Endothelial cell of umbilical vein (primary cell): ENCODE measurements around the gene SNPH. TPM values are rescaled to one million over a fixed set of nuclear protein-coding genes. Genes with fewer than 3 reads are reported as not detected.

Experiments used
- BruUV-seq: library from RNA; stranded (reverse); fragments of 400-500 nt; replicated peaks from 2 replicates; lab custom pipeline; 2021; lab: Mats Ljungman, UMichigan
- CTCF ChIA-PET: fragments of 300-600, 350-600 bp; sonication (Branson Sonifier 250); formaldehyde crosslinking; loops from one replicate; lab custom pipeline; 2021; ENCODE audit warnings: antibody characterized with exemption, inconsistent platforms; lab: Charles Lee
- POLR2A ChIA-PET: fragments of 300-600, 350-600 bp; sonication (Branson Sonifier 250); formaldehyde crosslinking; loops from one replicate; lab custom pipeline; 2021; ENCODE audit warnings: antibody characterized with exemption, inconsistent platforms; lab: Charles Lee
- DNase-seq: peaks from one replicate; pipeline ENCODE4 v3.0.0-alpha.2; 2011; ENCODE audit warnings: low read depth, low spot score
- FAIRE-seq: peaks from 2 replicates; lab custom pipeline; 2011; peaks lifted over from hg19 to GRCh38; lab: Jason Lieb, UNC
- H2AFZ ChIP-seq: 2 replicates; pipeline ENCODE4 v1.6.0; 2012; ENCODE audit warnings: low read depth, low read length, control low read depth, inconsistent platforms
- H3K27ac ChIP-seq: 2 replicates; pipeline ENCODE4 v1.5.1; 2011; ENCODE audit warnings: low read depth, mild to moderate bottlenecking, control low read depth, low read length, moderate library complexity; ENCODE audit not compliant: insufficient read depth
- H3K27me3 ChIP-seq, 2 experiments: 2 replicates each; pipeline versions ENCODE4 v1.6.0 to v1.6.1; 2011; ENCODE audit warnings: low read length in 2 of 2, mixed read lengths in 1 of 2; ENCODE audit not compliant: control insufficient read depth in 2 of 2, insufficient read depth in 2 of 2
- H3K36me3 ChIP-seq, 2 experiments: 2 replicates in 1 of 2; 3 replicates in 1 of 2; pipeline ENCODE4 v1.5.1; 2011; ENCODE audit warnings: low read length in 2 of 2, mild to moderate bottlenecking in 1 of 2, moderate library complexity in 1 of 2; ENCODE audit not compliant: control insufficient read depth in 2 of 2, insufficient read depth in 2 of 2; ENCODE audit errors: extremely low read depth in 1 of 2
- H3K4me1 ChIP-seq: 3 replicates; pipeline ENCODE4 v1.5.1; 2011; ENCODE audit warnings: mild to moderate bottlenecking, low read length; ENCODE audit not compliant: control insufficient read depth, insufficient read depth; ENCODE audit errors: extremely low read depth
- H3K4me2 ChIP-seq: 2 replicates; pipeline ENCODE4 v1.6.1; 2011; ENCODE audit warnings: low read length, control low read depth, mixed read lengths; ENCODE audit not compliant: insufficient read depth
- H3K4me3 ChIP-seq, 3 experiments: fragments of 200-600 bp in 1 of 3; sonication (generic), shearing (Covaris generic) in 1 of 3; replicated peaks in 1 of 3; 2 replicates each; pipeline ENCODE4 v1.5.1; 2011 to 2016; ENCODE audit warnings: control low read depth in 3 of 3, low read length in 3 of 3, mild to moderate bottlenecking in 2 of 3, inconsistent platforms in 1 of 3, low read depth in 1 of 3, moderate library complexity in 1 of 3; ENCODE audit not compliant: insufficient read depth in 1 of 3
- H3K79me2 ChIP-seq: 2 replicates; pipeline ENCODE4 v1.6.0; 2012; ENCODE audit warnings: low read length, inconsistent platforms; ENCODE audit not compliant: control insufficient read depth, insufficient read depth
- H3K9ac ChIP-seq: replicated peaks from 2 replicates; pipeline ENCODE3; 2011; ENCODE audit warnings: low read length, control low read depth; ENCODE audit not compliant: insufficient read depth; ENCODE audit errors: extremely low read depth
- H3K9me1 ChIP-seq: replicated peaks from 3 replicates; pipeline ENCODE4 v1.6.0; 2011; ENCODE audit warnings: mild to moderate bottlenecking, low read length; ENCODE audit not compliant: control insufficient read depth, insufficient read depth; ENCODE audit errors: extremely low read depth
- H3K9me3 ChIP-seq: replicated peaks from 2 replicates; pipeline ENCODE4 v1.5.1; 2012; ENCODE audit warnings: low read length, inconsistent platforms; ENCODE audit not compliant: control insufficient read depth, insufficient read depth
- H4K20me1 ChIP-seq: replicated peaks from 2 replicates; pipeline ENCODE3; 2011; ENCODE audit warnings: mild to moderate bottlenecking, low read length; ENCODE audit not compliant: control insufficient read depth, insufficient read depth; ENCODE audit errors: extremely low read depth
- CTCF ChIP-seq, 2 donors: IDR thresholded peaks; 1 replicate in 1 of 2; 2 replicates in 1 of 2; pipeline ENCODE4 v1.5.1; 2011; ENCODE audit warnings: low read length in 2 of 2, mild to moderate bottlenecking in 2 of 2, moderate library complexity in 2 of 2, control low read depth in 1 of 2, inconsistent platforms in 1 of 2, low read depth in 1 of 2; ENCODE audit not compliant: insufficient read depth in 1 of 2; ENCODE audit errors: extremely low read depth in 1 of 2
- EZH2 ChIP-seq: IDR thresholded peaks from 2 replicates; pipeline ENCODE4 v1.6.1; 2012; ENCODE audit warnings: borderline replicate concordance, low read depth, mild to moderate bottlenecking, moderate library complexity, low read length, inconsistent platforms; ENCODE audit not compliant: severe bottlenecking
- FOS ChIP-seq: IDR thresholded peaks from 2 replicates; pipeline ENCODE4 v1.6.1; 2011; ENCODE audit warnings: mild to moderate bottlenecking, low read length, moderate library complexity, borderline replicate concordance; ENCODE audit not compliant: insufficient read depth
- GATA2 ChIP-seq: IDR thresholded peaks from 2 replicates; pipeline ENCODE4 v1.7.0; 2011; ENCODE audit warnings: low read depth, mild to moderate bottlenecking, moderate library complexity, mixed read lengths, low read length; ENCODE audit not compliant: insufficient read length, insufficient read depth
- JUN ChIP-seq: IDR thresholded peaks from 2 replicates; pipeline ENCODE4 v1.6.1; 2011; ENCODE audit warnings: borderline replicate concordance, low read depth; ENCODE audit not compliant: insufficient read length, insufficient read depth
- MYC ChIP-seq: IDR thresholded peaks from one replicate; pipeline ENCODE4 v1.6.1; 2011; ENCODE audit warnings: mild to moderate bottlenecking, low read depth, low read length
- POLR2A ChIP-seq: IDR thresholded peaks from 2 replicates; pipeline ENCODE4 v1.6.1; 2012; ENCODE audit warnings: low read depth, mild to moderate bottlenecking, control low read depth, low read length
- POLR2AphosphoS5 ChIP-seq: IDR thresholded peaks from 2 replicates; pipeline ENCODE4 v1.6.1; 2012; ENCODE audit warnings: low read depth, mild to moderate bottlenecking, control low read depth, low read length, moderate library complexity; ENCODE audit not compliant: insufficient read depth
- dilution Hi-C: fragments of 300-500 bp; cut with MboI; formaldehyde crosslinking; loops from one replicate; pipeline ENCODE4 v1.15.0; 2019; ENCODE audit warnings: low sequenced_read_pairs; ENCODE audit not compliant: extremely low pct_ligation_motif_present
- intact Hi-C: fragments of 100-400 bp; cut with micrococcal nuclease; formaldehyde crosslinking; loops from one replicate; pipeline ENCODE4 v1.10.0; 2022
- polyA plus RNA-seq, 4 experiments: library from polyadenylated mRNA; depleted of rRNA in 3 of 4; stranded (reverse) in 3 of 4; unstranded in 1 of 4; fragments of >200 nt; gene quantifications; 2 replicates each; pipeline versions ENCODE4 v1.2.1 to v1.2.3, GENCODE V29; 2011 to 2012; ENCODE audit warnings: missing spikeins in 1 of 4
- total RNA-seq: library from RNA; stranded (reverse); gene quantifications from 2 replicates; pipeline ENCODE4 v1.2.3, GENCODE V29; 2021
- TF ChIP-seq, protein P1 (sequence below): IDR thresholded peaks from 2 replicates; pipeline ENCODE4 v1.6.1; 2011; ENCODE audit not compliant: insufficient read depth, insufficient read length

Gene SNPH
- total and polyA plus RNA-seq, 2 donors (not counting 3 experiments of a cell fraction or from before 2014, with no cell fraction given), result 2.3 to 5.5 TPM

GRCh38 chr20:1304710-1305515 is 38.8 kb downstream of the SNPH start:
- ChIA-PET POLR2A (no interaction called here), CTCF (interaction anchor here (1.0 to 1.2 kb wide), 3 partner anchors 8 to 102 kb away, joined by 3 to 4 read pairs (median 3); partner anchors contain the start of gene C20orf202)
- Histone ChIP-seq H3K36me3 (peaks cover 0 to 5% of the 10 kb centered on the region in 2 experiments), H3K27me3 (no peaks in the 10 kb centered on the region), H3K4me2 (no peak overlapping the region), H3K4me3 (no peak overlapping the region), H3K9me3 (no peaks in the 10 kb centered on the region), H3K27ac (no peak overlapping the region), H2AFZ (no peak overlapping the region), H3K4me1 (peaks cover 12% of the 10 kb centered on the region), H4K20me1 (no peaks in the 10 kb centered on the region), H3K79me2 (no peaks in the 10 kb centered on the region), H3K9me1 (no peaks in the 10 kb centered on the region), H3K9ac (no peak overlapping the region)
- no peak for TF ChIP-seq MYC
- intact Hi-C loops (loop anchor here (5.0 to 10.0 kb wide), 2 partner anchors 78 to 190 kb away; partner anchors contain the start of genes PSMF1 and RAD21L1), dilution Hi-C loops (loop anchor here (25.0 kb wide), 1 partner anchor 132 kb away; no protein-coding TSS in a partner anchor)
- FAIRE-seq, result no peak
- DNase-seq, result no peak
- no TSS peak for BruUV-seq

DNA sequence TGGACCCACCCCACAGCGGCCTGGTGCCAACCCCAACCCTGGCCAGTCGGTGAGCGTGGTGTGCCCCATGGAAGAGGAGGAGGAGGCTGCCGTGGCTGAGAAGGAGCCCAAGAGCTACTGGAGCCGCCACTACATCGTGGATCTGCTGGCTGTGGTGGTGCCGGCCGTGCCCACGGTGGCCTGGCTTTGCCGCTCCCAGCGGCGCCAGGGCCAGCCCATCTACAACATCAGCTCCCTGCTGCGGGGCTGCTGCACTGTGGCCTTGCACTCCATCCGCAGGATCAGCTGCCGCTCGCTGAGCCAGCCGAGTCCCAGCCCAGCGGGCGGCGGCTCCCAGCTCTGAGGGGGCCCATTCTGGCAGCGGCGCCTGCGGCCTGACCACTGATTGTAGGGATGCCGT is 39.6 kb downstream of the SNPH start:
- intact Hi-C loops (loop anchor here (10.0 kb wide), 1 partner anchor 191 kb away; the partner anchor contains the start of gene PSMF1), dilution Hi-C loops (loop anchor here (25.0 kb wide), 1 partner anchor 132 kb away; no protein-coding TSS in a partner anchor)
- no peak for DNase-seq
- FAIRE-seq, result no peak
- H3K4me3 ChIP-seq, result no peak overlapping the region
- H3K27me3 ChIP-seq, result no peaks in the 10 kb centered on the region
- TF ChIP-seq FOS (no peak), EZH2 (no peak), MYC (no peak), POLR2AphosphoS5 (no peak), JUN (no peak), CTCF (IDR thresholded peaks at IDR 0.05; ENCODE audit: extremely low read depth in 1 of 2, insufficient read depth in 1 of 2, low read depth in 1 of 2, low read length in 2 of 2) (no peak), GATA2 (no peak), POLR2A (no peak)
- TF ChIP-seq, protein P1, sequence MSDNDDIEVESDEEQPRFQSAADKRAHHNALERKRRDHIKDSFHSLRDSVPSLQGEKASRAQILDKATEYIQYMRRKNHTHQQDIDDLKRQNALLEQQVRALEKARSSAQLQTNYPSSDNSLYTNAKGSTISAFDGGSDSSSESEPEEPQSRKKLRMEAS, result no peak
- ChIA-PET POLR2A (no interaction called here), CTCF (no interaction called here)
- H3K36me3 ChIP-seq, result peaks cover 0 to 5% of the 10 kb centered on the region in 2 experiments
- no TSS peak for BruUV-seq
- peaks cover 6% of the 10 kb centered on the region for H3K4me1 ChIP-seq
- H3K9ac ChIP-seq, result no peak overlapping the region
- H3K9me3 ChIP-seq, result no peaks in the 10 kb centered on the region
- no peaks in the 10 kb centered on the region for H3K79me2 ChIP-seq
- H3K4me2 ChIP-seq, result no peak overlapping the region
- H3K27ac ChIP-seq, result no peak overlapping the region
- H4K20me1 ChIP-seq, result no peaks in the 10 kb centered on the region
- H2AFZ ChIP-seq, result no peak overlapping the region
- H3K9me1 ChIP-seq, result no peaks in the 10 kb centered on the region
